Breast epithelium (tissue), 3 donors: ENCODE measurements around the gene APOOL.

Source experiments
- CTCF ChIP-seq, 3 donors: fragments of 450-650 bp; IDR thresholded peaks; one replicate each; pipeline ENCODE4 v1.5.1; 2016 to 2017; ENCODE audit warnings: antibody characterized with exemption in 3 of 3, mild to moderate bottlenecking in 3 of 3, moderate library complexity in 3 of 3
- POLR2A ChIP-seq: fragments of 450-650 bp; IDR thresholded peaks from one replicate; pipeline ENCODE4 v1.6.1; 2016; ENCODE audit warnings: antibody characterized with exemption, mild to moderate bottlenecking, moderate library complexity
- POLR2AphosphoS5 ChIP-seq, 3 donors: sonication (generic); formaldehyde crosslinking; IDR thresholded peaks; one replicate each; pipeline ENCODE4 v1.6.1; 2017; ENCODE audit warnings: antibody characterized with exemption in 3 of 3

GRCh38 chrX:85024562-85024961 lies 20.9 kb downstream of the APOOL start:
- no peak for TF ChIP-seq CTCF (IDR thresholded peaks at IDR 0.05)
- TF ChIP-seq POLR2A: no peak
- no peak for TF ChIP-seq POLR2AphosphoS5 (IDR thresholded peaks at IDR 0.05)
